HepG2 (cell line): ENCODE results near the gene ITPR1. TPM values are rescaled to one million over a fixed set of nuclear protein-coding genes. Genes with fewer than 3 reads are reported as not detected.

Experiments
- ATAC-seq: fragments of 200-7000 bp; cut with Tn5 transposase; 3 replicates; pipeline ENCODE4 v1.9.1; 2020; ENCODE audit warnings: mild to moderate bottlenecking, moderate library complexity
- BruUV-seq: library from RNA; stranded (reverse); fragments of 400-500 nt; replicated peaks from 2 replicates; lab custom pipeline; 2021; lab: Mats Ljungman, UMichigan
- CTCF ChIA-PET: fragments of 300-600 bp; formaldehyde crosslinking; extraction: SDS; loops from one replicate; lab custom pipeline; 2021; ENCODE audit warnings: low total read pairs, inconsistent platforms, low intra/inter-chr PET ratio; lab: Yijun Ruan, JAX
- POLR2A ChIA-PET: fragments of 350-600 bp; sonication (Branson Sonifier 250); formaldehyde crosslinking; loops from one replicate; lab custom pipeline; 2020; ENCODE audit warnings: antibody characterized with exemption, inconsistent platforms; lab: Yijun Ruan, JAX
- DNase-seq: peaks from one replicate; pipeline ENCODE4 v3.0.0-alpha.2; 2015; ENCODE audit warnings: low spot score
- FAIRE-seq: peaks from 3 replicates; lab custom pipeline; 2011; peaks lifted over from hg19 to GRCh38; lab: Jason Lieb, UNC
- H2AFZ ChIP-seq: one replicate; pipeline ENCODE4 v1.6.1; 2011; ENCODE audit warnings: low read length, inconsistent platforms
- H3K27ac ChIP-seq: fragments of 300-600 bp; 3 replicates; pipeline ENCODE4 v1.8.0; 2011; ENCODE audit warnings: mixed run types, mild to moderate bottlenecking, mixed read lengths, low read length, inconsistent platforms; ENCODE audit not compliant: insufficient read depth; ENCODE audit errors: extremely low read length
- H3K27me3 ChIP-seq, 2 experiments: fragments of 200-600 bp in 1 of 2; 2 replicates in 1 of 2; 3 replicates in 1 of 2; pipeline versions ENCODE4 v1.6.0 to v1.8.0; 2011; ENCODE audit warnings: low read length in 2 of 2, mild to moderate bottlenecking in 2 of 2, moderate library complexity in 2 of 2, inconsistent platforms in 1 of 2; ENCODE audit not compliant: insufficient read depth in 2 of 2, control insufficient read depth in 1 of 2
- H3K36me3 ChIP-seq, 2 experiments: fragments of 200-600 bp in 1 of 2; replicated peaks in 1 of 2; 2 replicates in 1 of 2; 3 replicates in 1 of 2; pipeline versions ENCODE4 v1.5.1 to v1.8.0; 2011; ENCODE audit warnings: low read length in 2 of 2, inconsistent platforms in 1 of 2; ENCODE audit not compliant: insufficient read depth in 2 of 2, control insufficient read depth in 1 of 2
- H3K4me1 ChIP-seq: 2 replicates; pipeline ENCODE4 v1.5.1; 2012; ENCODE audit warnings: low read length, inconsistent platforms; ENCODE audit not compliant: insufficient read depth
- H3K4me2 ChIP-seq: 2 replicates; pipeline ENCODE4 v1.6.0; 2011; ENCODE audit warnings: low read depth, low read length, inconsistent platforms
- H3K4me3 ChIP-seq, 3 experiments: fragments of 200-600 bp in 1 of 3; sonication (generic), shearing (Covaris generic) in 1 of 3; replicated peaks in 1 of 3; 2 replicates each; pipeline ENCODE4 v1.5.1; 2011 to 2016; ENCODE audit warnings: low read length in 3 of 3, inconsistent platforms in 2 of 3, low read depth in 2 of 3, mild to moderate bottlenecking in 2 of 3, control low read depth in 1 of 3, mixed read lengths in 1 of 3; ENCODE audit not compliant: insufficient read depth in 1 of 3
- H3K79me2 ChIP-seq: one replicate; pipeline ENCODE4 v1.6.1; 2011; ENCODE audit warnings: low read length, inconsistent platforms; ENCODE audit not compliant: insufficient read depth
- H3K9ac ChIP-seq: 2 replicates; pipeline ENCODE4 v1.6.0; 2011; ENCODE audit warnings: mild to moderate bottlenecking, low read depth, low read length, inconsistent platforms; ENCODE audit not compliant: insufficient read depth
- H3K9me3 ChIP-seq: 2 replicates; pipeline ENCODE4 v1.5.1; 2012; ENCODE audit warnings: mild to moderate bottlenecking, low read length
- H4K20me1 ChIP-seq: 2 replicates; pipeline ENCODE4 v1.6.0; 2011; ENCODE audit warnings: inconsistent platforms, mild to moderate bottlenecking, low read length, moderate library complexity; ENCODE audit not compliant: insufficient read depth
- BRCA1 ChIP-seq: sonication (generic); formaldehyde crosslinking; IDR thresholded peaks from 2 replicates; pipeline ENCODE4 v1.4.0; 2020; ENCODE audit warnings: missing genetic modification reagents
- PAWR ChIP-seq: sonication (generic); formaldehyde crosslinking; IDR thresholded peaks from 2 replicates; pipeline ENCODE4 v1.4.0; 2020; ENCODE audit warnings: missing genetic modification reagents, mild to moderate bottlenecking, borderline replicate concordance
- RAD21 ChIP-seq: fragments of 450-650 bp; formaldehyde crosslinking; IDR thresholded peaks from 2 replicates; pipeline ENCODE4 v1.5.0; 2020; ENCODE audit warnings: mild to moderate bottlenecking
- REXO4 ChIP-seq: sonication (generic); formaldehyde crosslinking; IDR thresholded peaks from 2 replicates; pipeline ENCODE4 v1.8.0; 2022; ENCODE audit warnings: missing genetic modification reagents, mild to moderate bottlenecking, borderline replicate concordance
- ZBTB3 ChIP-seq: sonication (generic); formaldehyde crosslinking; IDR thresholded peaks from 2 replicates; pipeline ENCODE4 v1.4.0; 2020; ENCODE audit warnings: low read depth, mild to moderate bottlenecking, moderate library complexity, missing genetic modification reagents, borderline replicate concordance
- ZKSCAN8 ChIP-seq: IDR thresholded peaks from 2 replicates; pipeline ENCODE4 v1.6.1; 2016; ENCODE audit warnings: borderline replicate concordance, missing genetic modification reagents, missing compliant biosample characterization
- ZNF562 ChIP-seq: sonication (generic); formaldehyde crosslinking; IDR thresholded peaks from 2 replicates; pipeline ENCODE4 v1.8.0; 2022; ENCODE audit warnings: missing genetic modification reagents, borderline replicate concordance
- ZNF766 ChIP-seq: sonication (generic); formaldehyde crosslinking; IDR thresholded peaks from 2 replicates; pipeline ENCODE4 v1.5.0; 2020; ENCODE audit warnings: missing genetic modification reagents, borderline replicate concordance
- ZSCAN9 ChIP-seq: IDR thresholded peaks from 2 replicates; pipeline ENCODE4 v1.6.1; 2016; ENCODE audit warnings: borderline replicate concordance
- WGBS: methylation state at CpG from one replicate; pipeline ENCODE4 v1.1.6; 2017; ENCODE audit warnings: low lambda C conversion rate; 5-methylcytosine and 5-hydroxymethylcytosine counted together
- in situ Hi-C: cut with HindIII; loops from 2 replicates; pipeline ENCODE4 v1.10.0; 2017; ENCODE audit warnings: low pct_unique_long_range_greater_than_20kb; ENCODE audit not compliant: extremely low pct_ligation_motif_present
- intact Hi-C: fragments of 100-400 bp; cut with micrococcal nuclease; formaldehyde crosslinking; loops from one replicate; pipeline ENCODE4 v1.10.0; 2022; ENCODE audit not compliant: unreplicated experiment
- polyA plus RNA-seq, 8 experiments: library from polyadenylated mRNA; depleted of rRNA in 3 of 8; stranded (reverse) in 7 of 8; unstranded in 1 of 8; fragments of >200 nt; fragmentation: Illumina TruSeq in 4 of 8; extraction: Trizol in 4 of 8; gene quantifications; 2 replicates each; pipeline versions ENCODE4 v1.2.1 to v1.2.3, GENCODE V29; 2011 to 2016; ENCODE audit warnings: low read depth in 4 of 8, missing spikeins in 1 of 8, mixed read lengths in 1 of 8; ENCODE audit not compliant: insufficient read depth in 1 of 8
- total RNA-seq, 5 experiments: library from RNA; depleted of rRNA; stranded (reverse); fragments of >200 nt; fragmentation: Illumina TruSeq; extraction: Trizol; gene quantifications; 2 replicates each; pipeline ENCODE4 v1.2.3, GENCODE V29; 2016; ENCODE audit warnings: low read depth in 1 of 5
- TF ChIP-seq, protein P1 (sequence below): sonication (generic); formaldehyde crosslinking; conservative IDR thresholded peaks from 2 replicates; pipeline ENCODE4 v1.4.0; 2020; ENCODE audit warnings: missing genetic modification reagents

The ITPR1 gene
- total and polyA plus RNA-seq, 2 of the 13 experiments (the other 11 are each of a cell fraction or from before 2014, with no cell fraction given) = 10.0 to 11.4 TPM

GRCh38 chr3:4849136-4849535, 356.0 kb downstream of the ITPR1 start:
- no peaks in the 10 kb centered on the region for H3K36me3 ChIP-seq
- TF ChIP-seq PAWR (CRISPR knock-in tag) = no peak
- no peak for TF ChIP-seq RAD21 (CRISPR knock-in tag)
- TF ChIP-seq ZBTB3 = no peak
- TF ChIP-seq, protein P1, sequence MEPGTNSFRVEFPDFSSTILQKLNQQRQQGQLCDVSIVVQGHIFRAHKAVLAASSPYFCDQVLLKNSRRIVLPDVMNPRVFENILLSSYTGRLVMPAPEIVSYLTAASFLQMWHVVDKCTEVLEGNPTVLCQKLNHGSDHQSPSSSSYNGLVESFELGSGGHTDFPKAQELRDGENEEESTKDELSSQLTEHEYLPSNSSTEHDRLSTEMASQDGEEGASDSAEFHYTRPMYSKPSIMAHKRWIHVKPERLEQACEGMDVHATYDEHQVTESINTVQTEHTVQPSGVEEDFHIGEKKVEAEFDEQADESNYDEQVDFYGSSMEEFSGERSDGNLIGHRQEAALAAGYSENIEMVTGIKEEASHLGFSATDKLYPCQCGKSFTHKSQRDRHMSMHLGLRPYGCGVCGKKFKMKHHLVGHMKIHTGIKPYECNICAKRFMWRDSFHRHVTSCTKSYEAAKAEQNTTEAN = no peak
- TF ChIP-seq BRCA1 (CRISPR knock-in tag) = no peak
- TF ChIP-seq ZNF766 (CRISPR knock-in tag) = no peak
- TF ChIP-seq ZKSCAN8 (CRISPR knock-in tag) = no peak
- TF ChIP-seq ZSCAN9 = no peak
- no peak for TF ChIP-seq REXO4 (CRISPR knock-in tag)
- no peak for TF ChIP-seq ZNF562 (CRISPR knock-in tag)
- H3K4me2 ChIP-seq = no peak overlapping the region
- ATAC-seq (no peak), DNase-seq (no peak), FAIRE-seq (no peak)
- H3K9me3 ChIP-seq = no peaks in the 10 kb centered on the region
- H3K4me1 ChIP-seq = no peaks in the 10 kb centered on the region
- ChIA-PET POLR2A (no interaction called here), CTCF (no interaction called here)
- H3K27me3 ChIP-seq = no peaks in the 10 kb centered on the region
- H3K27ac ChIP-seq = no peak overlapping the region
- no peak overlapping the region for H3K9ac ChIP-seq
- intact Hi-C loops (no loop called here), in situ Hi-C loops (no loop called here)
- no peaks in the 10 kb centered on the region for H3K79me2 ChIP-seq
- H2AFZ ChIP-seq = no peak overlapping the region
- no TSS peak for BruUV-seq
- 89% methylated on average over 3 of the region's 3 CpGs for WGBS
- H3K4me3 ChIP-seq = no peak overlapping the region
- H4K20me1 ChIP-seq = no peaks in the 10 kb centered on the region
